Dermis blood vessel endothelial cell (primary cell): ENCODE measurements around the gene CTIF. TPM values are rescaled to one million over a fixed set of nuclear protein-coding genes. Genes with fewer than 3 reads are reported as not detected.
"Not testable (repeated sequence)": the region's sequence is repeated elsewhere in the genome, so short reads cannot be mapped to it uniquely, and the experiment has no call there.

Source experiments
- DNase-seq: peaks from one replicate; pipeline ENCODE4 v3.0.0; 2010
- total RNA-seq: library from RNA; depleted of rRNA; stranded (reverse); fragments of >200 nt; gene quantifications from 2 replicates; pipeline ENCODE4 v1.2.3, GENCODE V29; 2014

Gene CTIF
- 18.0 and 22.6 TPM in 2 replicates for total RNA-seq

GRCh38 chr18:48538531-48539405, at the start of gene CTIF:
Gene CTIF, plus strand, starts transcription at chr18:48539031. Its CDS starts 80,535 bp downstream, at chr18:48619566.
- peak; percentile 97 for DNase-seq

- DNase-seq = no peak
Observed at GRCh38 chr18:48490641-48491293, 48.1 kb upstream of the CTIF start.

GRCh38 chr18:48492880-48493279, 46.0 kb upstream of the CTIF start:
- no peak for DNase-seq

GRCh38 chr18:48493434-48494230, 45.2 kb upstream of the CTIF start:
- DNase-seq = peak; percentile 7

GRCh38 chr18:48497863-48498262, 41.0 kb upstream of the CTIF start:
- no peak for DNase-seq

GRCh38 chr18:48500517-48500916, 38.3 kb upstream of the CTIF start:
- DNase-seq = no peak

- DNase-seq = no peak
Observed at GRCh38 chr18:48502906-48503305, 35.9 kb upstream of the CTIF start.

GRCh38 chr18:48504819-48505218, 34.0 kb upstream of the CTIF start:
- no peak for DNase-seq

GRCh38 chr18:48506983-48507568, 31.8 kb upstream of the CTIF start:
- not testable (repeated sequence) for DNase-seq

- DNase-seq = not testable (repeated sequence)
Observed at GRCh38 chr18:48512498-48512897, 26.3 kb upstream of the CTIF start.

- no peak for DNase-seq
Observed at GRCh38 chr18:48514786-48515185, 24.0 kb upstream of the CTIF start.

- DNase-seq = no peak
Observed at GRCh38 chr18:48517048-48517447, 21.8 kb upstream of the CTIF start.

- DNase-seq = peak; percentile 67
Observed at GRCh38 chr18:48519431-48520100, 19.3 kb upstream of the CTIF start.

- no peak for DNase-seq
Observed at GRCh38 chr18:48521723-48522122, 17.1 kb upstream of the CTIF start.

GRCh38 chr18:48525671-48526070, 13.2 kb upstream of the CTIF start:
- DNase-seq = no peak

- no peak for DNase-seq
Observed at GRCh38 chr18:48527461-48527860, 11.4 kb upstream of the CTIF start.

- no peak for DNase-seq
Observed at GRCh38 chr18:48528861-48529260, 10.0 kb upstream of the CTIF start.

- DNase-seq = no peak
Observed at GRCh38 chr18:48529796-48530195, 9.0 kb upstream of the CTIF start.

GRCh38 chr18:48530399-48531081, 8.3 kb upstream of the CTIF start:
- DNase-seq = no peak

GRCh38 chr18:48531082-48531403, 7.8 kb upstream of the CTIF start:
- no peak for DNase-seq

GRCh38 chr18:48531908-48532307, 6.9 kb upstream of the CTIF start:
- no peak for DNase-seq
